ENCODE data around the gene SCAPER.
"Not testable (repeated sequence)": the region's sequence is repeated elsewhere in the genome, so short reads cannot be mapped to it uniquely, and the experiment has no call there.

SCAPER gene

DNA sequence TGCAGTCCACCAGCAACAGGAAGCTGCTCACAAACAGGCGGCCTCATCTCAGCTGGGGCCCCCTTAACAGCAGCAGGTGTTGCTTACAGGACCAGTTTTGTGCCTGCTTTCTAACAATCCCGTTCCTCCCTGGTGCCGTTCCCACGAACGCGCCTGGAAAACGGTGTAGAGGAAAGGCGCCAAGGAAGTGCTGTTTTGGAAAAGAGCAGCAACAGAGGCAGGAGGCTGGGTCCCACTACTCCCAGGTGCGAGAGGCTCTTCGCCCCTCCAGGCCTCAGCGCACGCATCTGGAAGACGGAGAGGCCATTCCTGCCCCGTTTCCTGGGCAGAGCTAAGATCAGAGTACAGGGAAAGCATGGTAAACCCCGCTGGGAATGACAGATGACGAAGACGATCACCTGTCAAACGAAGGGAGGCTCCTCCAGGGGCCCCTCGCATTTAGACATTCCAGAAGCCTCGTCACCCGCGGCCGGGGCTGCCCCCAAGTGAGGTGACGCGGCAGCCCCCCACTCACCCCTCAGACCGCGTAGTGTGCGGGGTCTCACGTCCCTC, 603 bp downstream of the SCAPER start:
- peaks cover 16% of the 10 kb centered on the region for H3K27me3 ChIP-seq (ENCODE audit: control insufficient read depth, insufficient read depth, low read length)
- H3K9ac ChIP-seq (ENCODE audit: low read depth, low read length): peak overlapping the region; percentile 43; the same call in 1 of the 2 replicates
- no peaks in the 10 kb centered on the region for H3K9me3 ChIP-seq (ENCODE audit: control insufficient read depth, insufficient read depth, low read length)
- peak overlapping the region; percentile 72 for H3K27ac ChIP-seq (ENCODE audit: low read depth, low read length)
- no peaks in the 10 kb centered on the region for H3K36me3 ChIP-seq (ENCODE audit: control insufficient read depth, insufficient read depth, low read length)
- peak overlapping the region; percentile 73 for H3K4me3 ChIP-seq (ENCODE audit: low read depth, low read length)
- peaks cover 15% of the 10 kb centered on the region for H3K4me1 ChIP-seq (ENCODE audit: control insufficient read depth, insufficient read depth, low read length)

DNA sequence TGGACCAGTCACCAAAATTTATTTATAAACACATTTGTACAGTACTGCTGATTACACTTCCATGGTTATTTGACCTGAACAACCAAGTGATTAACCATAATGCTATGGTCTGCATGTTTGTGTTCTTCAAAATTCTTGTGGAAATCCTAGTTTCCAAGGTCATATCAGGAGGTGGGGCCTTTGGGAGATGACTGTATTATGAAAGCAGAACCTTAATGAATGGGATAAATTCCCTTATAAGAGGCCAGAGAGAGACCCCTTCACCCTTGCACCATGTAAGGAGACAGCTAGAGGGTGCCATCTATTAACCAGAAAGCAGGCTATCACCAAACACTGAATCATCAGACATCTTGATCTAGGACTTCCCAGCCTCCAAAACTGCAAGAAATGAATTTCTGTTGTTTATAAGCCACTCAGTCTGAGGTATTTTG, 1.9 kb downstream of the SCAPER start:
- H3K4me3 ChIP-seq (ENCODE audit: low read depth, low read length): no peak overlapping the region

DNA sequence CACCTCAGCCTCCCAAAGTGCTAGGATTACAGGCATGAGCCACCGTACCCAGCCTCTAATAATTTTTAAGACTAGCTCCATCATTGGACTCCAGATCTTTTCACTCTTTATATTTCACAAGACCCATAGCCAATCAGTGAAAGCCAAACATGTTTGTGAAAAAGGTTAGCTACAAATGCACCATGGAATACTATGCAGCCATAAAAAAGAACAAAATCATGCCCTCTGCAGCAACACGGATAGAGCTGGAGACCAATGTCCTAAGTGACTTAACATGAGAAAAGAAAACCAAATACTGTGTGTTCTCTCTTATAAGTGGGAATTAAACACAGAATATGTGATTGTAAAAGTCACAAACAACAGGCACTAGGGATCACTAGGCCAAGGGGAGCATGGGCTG, 3.2 kb downstream of the SCAPER start:
- Histone ChIP-seq H3K4me1 (ENCODE audit: control insufficient read depth, insufficient read depth, low read length) (peaks cover 15% of the 10 kb centered on the region), H3K27ac (ENCODE audit: low read depth, low read length) (no peak overlapping the region), H3K9ac (ENCODE audit: low read depth, low read length) (no peak overlapping the region), H3K9me3 (ENCODE audit: control insufficient read depth, insufficient read depth, low read length) (0 out of 2 replicates have a peak, but pooled peaks cover 3% of the 10 kb centered on the region), H3K4me3 (ENCODE audit: low read depth, low read length) (no peak overlapping the region), H3K36me3 (ENCODE audit: control insufficient read depth, insufficient read depth, low read length) (no peaks in the 10 kb centered on the region), H3K27me3 (ENCODE audit: control insufficient read depth, insufficient read depth, low read length) (peaks cover 16% of the 10 kb centered on the region)

More for the DNA sequence above, 1.9 kb downstream of the SCAPER start:
- Histone ChIP-seq H3K27me3 (ENCODE audit: control insufficient read depth, insufficient read depth, low read length) (peaks cover 16% of the 10 kb centered on the region), H3K4me1 (ENCODE audit: control insufficient read depth, insufficient read depth, low read length) (peaks cover 15% of the 10 kb centered on the region), H3K27ac (ENCODE audit: low read depth, low read length) (no peak overlapping the region), H3K9ac (ENCODE audit: low read depth, low read length) (no peak overlapping the region), H3K9me3 (ENCODE audit: control insufficient read depth, insufficient read depth, low read length) (0 out of 2 replicates have a peak, but pooled peaks cover 3% of the 10 kb centered on the region), H3K36me3 (ENCODE audit: control insufficient read depth, insufficient read depth, low read length) (no peaks in the 10 kb centered on the region)

DNA sequence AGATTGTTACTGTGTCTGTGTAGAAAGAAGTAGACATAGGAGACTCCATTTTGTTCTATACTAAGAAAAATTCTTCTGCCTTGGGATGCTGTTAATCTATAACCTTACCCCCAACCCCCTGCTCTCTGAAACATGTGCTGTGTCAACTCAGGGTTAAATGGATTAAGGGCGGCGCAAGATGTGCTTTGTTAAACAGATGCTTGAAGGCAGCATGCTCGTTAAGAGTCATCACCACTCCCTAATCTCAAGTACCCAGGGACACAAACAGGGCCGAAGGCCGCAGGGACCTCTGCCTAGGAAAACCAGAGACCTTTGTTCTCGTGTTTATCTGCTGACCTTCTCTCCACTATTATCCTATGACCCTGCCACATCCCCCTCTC, 5.2 kb downstream of the SCAPER start:
- not testable (repeated sequence) for H3K36me3 ChIP-seq (ENCODE audit: control insufficient read depth, insufficient read depth, low read length); H3K27me3 ChIP-seq (ENCODE audit: control insufficient read depth, insufficient read depth, low read length); H3K4me1 ChIP-seq (ENCODE audit: control insufficient read depth, insufficient read depth, low read length); H3K27ac ChIP-seq (ENCODE audit: low read depth, low read length); H3K9ac ChIP-seq (ENCODE audit: low read depth, low read length); H3K9me3 ChIP-seq (ENCODE audit: control insufficient read depth, insufficient read depth, low read length); H3K4me3 ChIP-seq (ENCODE audit: low read depth, low read length)

DNA sequence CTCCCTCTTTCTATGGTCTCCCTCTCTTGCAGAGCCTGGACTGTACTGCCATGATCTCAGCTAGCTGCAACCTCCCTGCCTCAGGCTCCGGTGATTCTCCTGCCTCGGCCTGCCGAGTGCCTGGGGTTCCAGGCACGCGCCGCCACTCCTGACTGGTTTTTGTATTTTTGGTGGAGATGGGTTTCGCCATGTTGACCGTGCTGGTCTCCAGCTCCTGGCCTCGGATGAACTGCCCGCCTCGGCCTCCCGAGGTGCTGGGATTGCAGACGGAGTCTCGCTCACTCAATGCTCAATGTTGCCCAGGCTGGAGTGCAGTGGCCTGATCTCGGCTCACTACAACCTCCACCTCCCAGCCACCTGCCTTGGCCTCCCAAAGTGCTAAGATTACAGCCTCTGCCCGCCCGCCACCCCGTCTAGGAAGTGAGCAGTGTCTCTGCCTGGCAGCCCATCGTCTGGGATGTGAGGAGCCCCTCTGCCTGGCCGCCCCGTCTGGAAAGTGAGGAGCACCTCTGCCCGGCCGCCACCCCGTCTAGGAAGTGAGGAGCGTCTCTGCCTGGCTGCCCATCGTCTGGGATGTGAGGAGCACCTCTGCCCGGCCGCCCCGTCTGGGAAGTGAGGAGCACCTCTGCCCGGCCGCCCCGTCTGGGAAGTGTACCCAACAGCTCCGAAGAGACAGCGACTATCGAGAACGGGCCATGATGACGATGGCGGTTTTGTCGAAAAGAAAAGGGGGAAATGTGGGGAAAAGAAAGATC, 5.8 kb downstream of the SCAPER start:
- H3K9me3 ChIP-seq (ENCODE audit: control insufficient read depth, insufficient read depth, low read length); H3K4me1 ChIP-seq (ENCODE audit: control insufficient read depth, insufficient read depth, low read length); H3K27ac ChIP-seq (ENCODE audit: low read depth, low read length); H3K4me3 ChIP-seq (ENCODE audit: low read depth, low read length); H3K36me3 ChIP-seq (ENCODE audit: control insufficient read depth, insufficient read depth, low read length); H3K9ac ChIP-seq (ENCODE audit: low read depth, low read length); H3K27me3 ChIP-seq (ENCODE audit: control insufficient read depth, insufficient read depth, low read length): not testable (repeated sequence)

DNA sequence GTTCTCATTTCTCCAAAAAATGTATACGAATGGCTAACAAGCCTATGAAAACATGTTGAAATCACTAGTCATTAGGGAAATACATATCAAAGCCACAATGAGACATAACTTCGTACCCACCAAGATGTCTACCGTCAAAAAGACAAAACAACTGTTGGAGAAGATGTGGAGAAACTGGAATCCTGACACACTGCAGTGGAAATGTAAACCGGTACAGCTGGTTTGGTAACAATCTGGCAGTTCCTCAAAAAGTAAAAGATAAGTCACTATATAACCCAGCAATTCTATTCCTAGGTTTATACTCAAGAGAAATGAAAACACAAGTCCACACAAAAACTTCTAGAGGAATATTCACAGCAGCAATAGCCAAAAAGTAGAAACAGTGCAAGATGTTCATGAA, 7.0 kb downstream of the SCAPER start:
- Histone ChIP-seq H3K4me1 (ENCODE audit: control insufficient read depth, insufficient read depth, low read length) (no peaks in the 10 kb centered on the region), H3K27me3 (ENCODE audit: control insufficient read depth, insufficient read depth, low read length) (no peaks in the 10 kb centered on the region), H3K27ac (ENCODE audit: low read depth, low read length) (no peak overlapping the region), H3K36me3 (ENCODE audit: control insufficient read depth, insufficient read depth, low read length) (no peaks in the 10 kb centered on the region), H3K9me3 (ENCODE audit: control insufficient read depth, insufficient read depth, low read length) (0 out of 2 replicates have a peak, but pooled peaks cover 3% of the 10 kb centered on the region), H3K9ac (ENCODE audit: low read depth, low read length) (no peak overlapping the region), H3K4me3 (ENCODE audit: low read depth, low read length) (no peak overlapping the region)

DNA sequence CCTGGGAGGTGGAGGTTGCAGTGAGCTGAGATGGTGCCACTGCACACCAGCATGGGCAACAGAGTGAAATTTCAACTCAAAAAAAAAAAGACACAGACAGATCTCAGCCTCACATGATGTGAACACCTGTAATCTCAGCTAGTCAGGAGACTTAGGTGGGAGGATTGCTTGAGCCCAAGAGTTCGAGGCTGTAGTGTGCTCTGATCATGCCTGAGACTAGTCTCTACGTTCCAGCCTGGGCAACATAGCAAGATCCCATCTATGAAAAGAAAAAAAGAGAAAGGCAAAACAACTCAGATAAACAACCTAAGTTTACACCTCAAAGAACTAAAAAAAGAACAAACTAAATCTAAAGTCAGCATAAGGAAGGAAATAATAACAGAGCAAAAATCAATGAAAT, 11.0 kb downstream of the SCAPER start:
- Histone ChIP-seq H3K9me3 (ENCODE audit: control insufficient read depth, insufficient read depth, low read length) (0 out of 2 replicates have a peak, but pooled peaks cover 3% of the 10 kb centered on the region), H3K9ac (ENCODE audit: low read depth, low read length) (no peak overlapping the region), H3K4me1 (ENCODE audit: control insufficient read depth, insufficient read depth, low read length) (no peaks in the 10 kb centered on the region), H3K27ac (ENCODE audit: low read depth, low read length) (no peak overlapping the region), H3K4me3 (ENCODE audit: low read depth, low read length) (no peak overlapping the region), H3K36me3 (ENCODE audit: control insufficient read depth, insufficient read depth, low read length) (no peaks in the 10 kb centered on the region), H3K27me3 (ENCODE audit: control insufficient read depth, insufficient read depth, low read length) (no peaks in the 10 kb centered on the region)

DNA sequence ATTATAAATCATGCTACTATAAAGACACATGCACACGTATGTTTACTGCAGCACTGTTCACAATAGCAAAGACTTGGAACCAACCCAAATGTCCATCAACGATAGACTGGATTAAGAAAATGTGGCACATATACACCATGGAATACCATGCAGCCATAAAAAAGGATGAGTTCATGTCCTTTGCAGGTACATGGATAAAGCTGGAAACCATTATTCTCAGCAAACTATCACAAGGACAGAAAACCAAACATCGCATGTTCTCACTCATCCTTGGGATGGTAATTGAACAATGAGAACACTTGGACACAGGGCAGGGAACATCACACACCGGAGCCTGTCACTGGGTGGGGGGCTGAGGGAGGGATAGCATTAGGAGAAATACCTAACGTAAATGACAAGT, 12.3 kb downstream of the SCAPER start:
- H3K27me3 ChIP-seq (ENCODE audit: control insufficient read depth, insufficient read depth, low read length); H3K9ac ChIP-seq (ENCODE audit: low read depth, low read length); H3K36me3 ChIP-seq (ENCODE audit: control insufficient read depth, insufficient read depth, low read length); H3K4me1 ChIP-seq (ENCODE audit: control insufficient read depth, insufficient read depth, low read length); H3K4me3 ChIP-seq (ENCODE audit: low read depth, low read length); H3K27ac ChIP-seq (ENCODE audit: low read depth, low read length); H3K9me3 ChIP-seq (ENCODE audit: control insufficient read depth, insufficient read depth, low read length): not testable (repeated sequence)

DNA sequence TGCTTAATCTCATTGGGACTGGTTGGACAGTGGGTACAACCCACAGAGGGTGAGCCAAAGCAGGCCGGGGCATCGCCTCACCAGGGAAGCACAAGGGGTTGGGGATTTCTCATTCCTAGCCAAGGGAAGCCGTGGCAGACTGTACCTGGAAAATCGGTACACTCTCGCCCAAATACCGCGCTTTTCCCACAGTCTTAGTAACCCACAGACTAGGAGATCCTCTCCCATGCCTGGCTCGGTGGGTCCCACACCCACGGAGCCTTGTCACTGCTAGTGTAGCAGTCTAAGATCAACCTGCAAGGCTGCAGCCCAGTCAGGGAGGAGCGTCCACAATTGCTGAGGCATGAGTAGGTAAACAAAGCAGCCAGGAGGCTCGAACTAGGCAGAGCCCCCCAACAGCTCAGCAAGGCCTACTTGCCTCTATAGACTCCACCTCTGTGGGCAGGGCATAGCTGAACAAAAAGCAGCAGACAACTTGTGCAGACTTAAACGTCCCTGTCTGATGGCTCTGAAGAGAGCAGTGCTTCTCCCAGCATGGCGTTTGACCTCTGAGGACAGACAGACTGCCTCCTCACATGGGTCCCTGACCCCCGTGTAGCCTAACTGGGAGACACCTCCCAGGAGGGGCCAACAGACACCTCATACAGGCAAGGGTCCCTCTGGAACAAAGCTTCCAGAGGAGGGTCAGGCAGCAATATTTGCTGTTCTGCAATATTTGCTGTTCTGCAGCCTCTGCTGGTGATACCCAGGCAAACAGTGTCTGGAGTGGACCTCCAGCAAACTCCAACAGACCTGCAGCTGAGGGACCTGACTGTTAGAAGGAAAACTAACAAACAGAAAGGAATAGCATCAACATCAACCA, 17.6 kb downstream of the SCAPER start:
- H3K4me1 ChIP-seq (ENCODE audit: control insufficient read depth, insufficient read depth, low read length); H3K9me3 ChIP-seq (ENCODE audit: control insufficient read depth, insufficient read depth, low read length); H3K27ac ChIP-seq (ENCODE audit: low read depth, low read length); H3K36me3 ChIP-seq (ENCODE audit: control insufficient read depth, insufficient read depth, low read length); H3K9ac ChIP-seq (ENCODE audit: low read depth, low read length); H3K4me3 ChIP-seq (ENCODE audit: low read depth, low read length); H3K27me3 ChIP-seq (ENCODE audit: control insufficient read depth, insufficient read depth, low read length): not testable (repeated sequence)

DNA sequence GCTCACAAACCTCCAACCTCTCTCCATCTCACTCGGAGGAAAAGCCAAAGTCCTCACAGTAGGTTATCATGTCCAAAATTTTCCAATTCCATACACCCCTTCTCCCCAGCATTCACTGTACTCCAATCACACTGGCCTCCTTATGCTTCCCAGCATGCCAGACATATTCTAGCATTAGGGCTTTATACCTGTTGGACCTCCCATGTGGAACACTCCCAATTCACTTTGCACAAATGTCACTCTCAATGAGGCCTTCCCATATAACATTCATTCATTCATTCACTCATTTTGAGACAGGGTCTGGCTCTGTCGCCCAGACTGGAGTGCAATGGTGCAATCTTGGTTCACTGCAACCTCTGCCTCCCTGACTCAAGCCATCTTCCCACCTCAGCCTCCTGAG, 19.9 kb downstream of the SCAPER start:
- Histone ChIP-seq H3K4me1 (ENCODE audit: control insufficient read depth, insufficient read depth, low read length) (no peaks in the 10 kb centered on the region), H3K9me3 (ENCODE audit: control insufficient read depth, insufficient read depth, low read length) (no peaks in the 10 kb centered on the region), H3K4me3 (ENCODE audit: low read depth, low read length) (no peak overlapping the region), H3K36me3 (ENCODE audit: control insufficient read depth, insufficient read depth, low read length) (no peaks in the 10 kb centered on the region), H3K27me3 (ENCODE audit: control insufficient read depth, insufficient read depth, low read length) (no peaks in the 10 kb centered on the region), H3K27ac (ENCODE audit: low read depth, low read length) (no peak overlapping the region), H3K9ac (ENCODE audit: low read depth, low read length) (no peak overlapping the region)

DNA sequence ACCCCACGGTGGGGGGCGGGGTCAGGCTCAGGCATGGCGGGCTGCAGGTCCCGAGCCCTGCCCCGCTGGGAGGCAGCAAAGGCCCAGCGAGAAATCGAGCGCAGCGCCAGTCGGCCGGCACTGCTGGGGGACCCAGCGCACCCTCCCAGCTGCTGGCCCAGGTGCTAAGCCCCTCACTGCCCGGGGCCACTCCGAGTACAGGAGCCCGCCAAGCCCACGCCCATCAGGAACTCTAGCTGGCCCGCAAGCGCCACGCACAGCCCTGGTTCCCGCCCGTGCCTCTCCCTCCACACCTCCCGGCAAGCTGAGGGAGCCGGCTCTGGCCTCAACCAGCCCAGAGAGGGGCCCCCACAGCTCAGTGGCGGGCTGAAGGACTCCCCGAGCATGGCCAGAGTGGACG, 29.2 kb downstream of the SCAPER start:
- Histone ChIP-seq H3K4me1 (ENCODE audit: control insufficient read depth, insufficient read depth, low read length) (no peaks in the 10 kb centered on the region), H3K27ac (ENCODE audit: low read depth, low read length) (no peak overlapping the region), H3K27me3 (ENCODE audit: control insufficient read depth, insufficient read depth, low read length) (no peaks in the 10 kb centered on the region), H3K4me3 (ENCODE audit: low read depth, low read length) (no peak overlapping the region), H3K9ac (ENCODE audit: low read depth, low read length) (no peak overlapping the region), H3K9me3 (ENCODE audit: control insufficient read depth, insufficient read depth, low read length) (no peaks in the 10 kb centered on the region), H3K36me3 (ENCODE audit: control insufficient read depth, insufficient read depth, low read length) (no peaks in the 10 kb centered on the region)

Data from HUES48 (cell line).